ENCODE results near the gene KIFC1.
"Not testable (repeated sequence)": the region's sequence is repeated elsewhere in the genome, so short reads cannot be mapped to it uniquely, and the experiment has no call there.

Gene KIFC1

DNA sequence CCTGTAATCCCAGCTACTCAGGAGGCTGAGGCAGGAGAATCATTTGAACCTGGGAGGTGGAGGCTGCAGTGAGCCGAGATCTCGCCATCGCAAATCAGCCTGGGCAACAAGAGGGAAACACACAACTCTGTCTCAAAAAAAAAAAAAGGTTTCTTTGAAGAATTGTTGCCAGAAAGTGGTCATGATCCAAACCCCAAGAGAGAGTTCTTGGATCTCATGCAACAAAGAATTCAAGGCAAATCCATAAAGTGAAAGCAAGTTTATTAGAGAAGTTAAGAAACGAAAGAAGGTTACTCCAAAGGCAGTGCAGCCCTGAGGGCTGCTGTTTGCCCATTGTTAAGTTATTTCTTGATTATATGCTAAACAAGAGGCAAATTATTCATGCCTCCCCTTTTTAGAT is 14.5 kb upstream of the KIFC1 start:
- no peak for DNase-seq

DNA sequence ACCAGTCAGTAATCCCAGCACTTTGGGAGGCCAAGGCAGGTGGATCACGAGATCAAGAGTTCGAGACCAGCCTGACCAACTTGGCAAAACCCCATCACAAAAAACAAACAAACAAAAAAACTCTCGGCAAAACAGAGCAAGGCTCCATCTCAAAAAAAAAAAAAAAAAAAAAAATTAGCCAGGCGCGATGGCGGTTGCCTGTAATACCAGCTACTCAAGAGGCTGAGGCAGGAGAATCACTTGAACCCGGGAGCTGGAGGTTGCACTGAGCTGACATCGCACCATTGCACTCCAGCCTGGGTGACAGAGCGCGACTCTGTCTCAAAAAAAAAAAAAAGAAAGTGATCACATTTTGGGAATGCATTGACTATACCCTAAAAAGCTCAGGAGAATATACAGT is 12.4 kb upstream of the KIFC1 start:
- not testable (repeated sequence) for DNase-seq

DNA sequence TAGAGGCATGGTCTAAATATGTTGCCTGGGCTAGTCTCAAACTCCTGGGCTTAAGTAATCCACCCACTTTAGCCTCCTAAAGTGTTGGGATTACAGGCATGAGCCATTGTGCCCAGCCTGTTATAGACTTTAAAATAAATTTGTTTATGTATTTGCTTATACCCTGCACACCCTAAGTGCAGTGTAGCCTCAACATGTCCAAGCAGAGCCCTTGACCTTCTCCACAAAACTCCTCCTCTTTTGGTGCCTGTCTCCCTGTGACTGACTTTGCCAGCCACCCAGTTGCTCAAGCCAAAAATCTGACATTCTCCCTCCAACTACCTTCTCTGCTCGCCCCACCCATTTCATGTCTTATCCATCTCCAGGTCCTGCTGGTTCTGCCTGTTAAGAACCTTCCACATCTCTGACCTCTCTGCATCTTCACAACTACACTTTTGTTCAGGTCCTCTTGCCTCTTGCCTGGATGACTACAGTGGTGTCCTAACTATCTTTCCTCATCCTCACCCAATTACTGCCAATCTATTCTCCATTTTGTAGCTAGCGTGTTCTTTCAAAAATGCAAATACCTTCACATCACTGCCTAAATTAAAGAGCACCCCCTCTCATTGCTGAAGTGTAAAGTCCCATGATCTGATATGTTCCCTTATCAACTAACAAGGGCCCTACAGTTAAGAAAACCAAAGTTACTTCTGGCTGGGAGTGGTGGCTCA is 11.2 kb upstream of the KIFC1 start:
- peak; percentile 75 for DNase-seq

DNA sequence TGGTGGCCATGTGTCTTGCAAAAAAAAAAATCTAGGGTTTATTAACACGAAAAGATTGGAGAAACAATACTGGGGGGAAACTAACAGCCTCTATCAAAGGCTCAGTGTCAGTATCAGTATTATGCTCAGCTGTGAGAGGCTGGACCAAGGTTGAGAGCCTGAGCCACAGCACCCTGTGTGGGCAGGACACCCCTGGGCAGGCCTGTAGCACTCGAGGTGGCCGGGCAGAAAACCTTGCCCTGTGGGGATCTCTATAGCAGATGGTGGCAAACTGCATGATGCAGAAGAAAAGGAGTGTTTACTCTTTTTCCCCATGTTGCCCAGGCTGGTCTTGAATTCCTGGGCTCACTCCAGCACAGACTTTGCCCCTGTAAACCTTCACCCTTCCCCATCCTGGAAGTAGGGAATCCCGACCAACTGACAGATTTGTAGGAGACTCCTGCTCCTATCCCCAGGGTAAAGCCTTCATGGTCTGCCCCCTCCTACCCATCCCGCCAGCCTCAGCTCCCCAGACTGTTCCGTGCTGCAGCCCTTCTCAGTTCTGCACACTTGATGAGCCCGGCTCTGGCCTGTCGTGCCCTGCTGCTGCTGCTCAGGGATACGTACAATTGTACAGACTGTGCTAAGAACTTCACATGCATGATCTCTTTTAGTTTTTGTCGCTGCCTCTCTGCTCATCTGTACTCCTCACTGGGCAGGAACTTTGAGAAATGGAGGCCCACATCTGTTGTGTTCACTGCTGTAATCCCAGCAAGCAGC is 8.0 kb upstream of the KIFC1 start:
- DNase-seq = no peak

DNA sequence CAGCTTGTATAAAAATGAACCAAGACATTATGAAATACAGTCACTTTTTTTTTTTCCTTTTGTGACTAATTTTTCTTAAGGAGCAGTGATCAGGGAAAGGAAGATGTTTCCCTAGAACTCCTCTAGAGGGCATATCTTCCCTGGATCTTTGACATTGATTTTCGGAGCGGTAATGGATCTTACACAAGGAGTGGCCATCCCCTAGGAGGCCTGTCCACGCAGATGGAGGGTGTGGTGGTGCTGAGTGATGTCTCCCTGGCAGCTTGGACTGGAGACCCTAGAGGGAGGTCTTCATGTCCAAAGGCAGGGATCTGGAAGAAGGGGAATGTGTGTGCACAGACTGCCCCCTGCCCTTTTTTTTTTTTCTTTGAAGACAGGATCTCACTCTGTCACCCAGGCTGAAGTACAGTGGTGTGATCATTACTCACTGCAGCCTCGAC is 7.0 kb upstream of the KIFC1 start:
- no peak for DNase-seq

DNA sequence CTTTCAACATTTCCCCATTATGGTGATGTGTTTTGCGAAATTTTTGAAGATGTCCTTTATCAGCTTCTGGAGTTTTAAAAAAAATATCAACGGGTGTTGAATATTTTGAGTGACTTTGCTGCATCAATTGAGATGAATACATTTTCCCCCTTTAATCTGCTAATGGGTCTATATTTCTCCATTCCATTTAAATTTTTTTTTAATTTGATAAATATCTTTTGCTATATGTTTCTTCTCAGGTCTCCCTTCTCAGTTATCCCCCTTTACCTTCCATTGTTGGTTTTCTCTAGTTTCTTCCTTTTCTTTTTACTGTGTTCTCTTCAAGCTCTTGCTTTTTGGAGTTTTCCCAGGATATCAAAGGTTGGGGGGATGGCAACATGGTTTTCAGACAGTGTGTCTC is 1.4 kb upstream of the KIFC1 start:
- DNase-seq = no peak

DNA sequence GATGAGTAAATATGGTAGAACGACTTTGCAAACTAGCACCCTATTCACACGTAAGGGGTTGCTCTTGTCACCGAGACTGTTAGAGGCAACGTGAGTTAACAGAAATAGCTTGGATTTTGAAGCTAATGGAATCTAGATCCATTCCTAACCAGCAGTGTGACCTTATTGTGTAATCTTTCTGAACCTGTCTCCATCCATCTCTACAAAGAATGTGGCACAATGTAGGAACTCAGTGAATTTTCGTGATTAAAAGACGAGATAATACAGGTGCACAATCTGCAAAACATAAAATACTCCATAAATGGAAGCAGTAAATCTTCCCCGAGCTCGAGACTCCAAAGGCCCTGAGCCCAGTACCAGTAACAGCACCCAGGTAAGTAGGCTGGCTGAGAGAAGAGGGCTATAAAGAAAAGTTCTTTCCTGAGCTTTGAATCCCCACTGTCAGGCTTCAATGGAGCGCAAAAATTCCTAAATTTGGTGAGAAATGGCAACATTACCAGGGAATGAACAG is 801 bp upstream of the KIFC1 start:
- DNase-seq = no peak

DNA sequence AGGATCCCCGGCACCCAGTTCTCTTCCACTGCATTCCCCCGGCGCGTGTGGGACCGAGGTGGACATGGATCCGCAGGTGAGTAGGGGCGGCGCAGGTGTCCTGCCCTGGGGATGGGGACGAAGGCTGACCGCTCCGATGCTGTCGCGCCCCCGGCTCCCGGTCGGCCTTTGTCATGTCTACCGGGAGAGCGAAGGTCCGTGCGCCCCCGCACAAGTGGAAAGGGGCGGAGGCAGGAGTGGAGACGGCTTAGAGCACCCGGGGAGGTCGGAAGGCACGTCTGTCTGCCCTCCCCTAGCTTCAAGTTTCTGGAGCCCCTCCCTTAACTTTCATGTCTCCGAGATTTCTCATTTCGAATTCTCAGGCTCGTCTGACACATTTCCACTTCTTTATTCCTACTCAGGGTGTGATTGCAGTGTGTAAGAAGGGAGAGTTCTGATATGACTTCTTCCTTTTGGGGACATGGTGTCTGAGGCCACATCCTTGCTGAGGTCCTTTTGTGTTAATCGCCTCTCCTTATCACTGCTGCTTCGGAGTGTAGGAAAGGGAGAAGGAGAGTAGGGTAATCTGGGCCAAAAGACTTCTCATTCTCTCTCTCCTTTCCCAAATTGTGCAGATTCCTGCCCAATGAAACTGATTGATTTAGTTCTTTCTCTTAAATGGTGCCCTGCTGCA is 435 bp downstream of the KIFC1 start:
- DNase-seq = peak; percentile 53

DNA sequence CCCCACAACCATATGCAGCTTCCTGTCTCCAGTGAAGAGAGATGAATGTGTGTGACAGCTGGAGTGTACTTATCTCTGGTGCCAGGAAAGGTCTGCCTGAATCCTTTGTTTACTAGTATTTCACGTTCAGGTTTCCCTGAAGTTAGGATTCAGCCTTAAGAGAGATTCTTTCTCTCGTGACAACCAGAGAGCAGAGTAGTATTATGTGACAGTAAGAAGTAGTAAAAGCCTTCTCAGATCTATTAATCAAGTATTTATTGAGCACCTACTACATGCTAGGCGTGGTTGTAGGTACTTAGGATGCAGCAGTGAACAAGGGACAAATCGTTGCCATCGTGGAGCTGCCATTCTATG is 949 bp downstream of the KIFC1 start:
- DNase-seq = no peak

DNA sequence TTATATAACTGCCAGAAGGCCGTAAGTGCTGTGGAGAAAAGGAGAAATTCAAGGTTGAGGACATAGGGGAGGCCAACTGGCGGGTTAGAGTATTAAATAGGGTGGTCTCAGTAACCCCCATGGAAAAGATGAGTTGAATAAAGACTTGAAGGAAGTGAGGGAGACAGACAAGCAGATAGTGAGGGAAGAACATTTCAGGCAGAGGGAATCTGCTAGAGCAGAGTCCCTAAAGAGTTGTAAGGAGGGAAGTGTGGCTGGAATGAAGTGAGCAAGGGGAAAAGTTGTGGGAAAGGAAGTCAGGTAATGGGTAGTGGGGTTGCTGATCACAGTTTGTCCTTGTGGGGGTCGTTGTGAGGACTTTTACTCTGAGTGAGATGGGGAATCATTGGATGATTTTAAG is 1.4 kb downstream of the KIFC1 start:
- DNase-seq = no peak

DNA sequence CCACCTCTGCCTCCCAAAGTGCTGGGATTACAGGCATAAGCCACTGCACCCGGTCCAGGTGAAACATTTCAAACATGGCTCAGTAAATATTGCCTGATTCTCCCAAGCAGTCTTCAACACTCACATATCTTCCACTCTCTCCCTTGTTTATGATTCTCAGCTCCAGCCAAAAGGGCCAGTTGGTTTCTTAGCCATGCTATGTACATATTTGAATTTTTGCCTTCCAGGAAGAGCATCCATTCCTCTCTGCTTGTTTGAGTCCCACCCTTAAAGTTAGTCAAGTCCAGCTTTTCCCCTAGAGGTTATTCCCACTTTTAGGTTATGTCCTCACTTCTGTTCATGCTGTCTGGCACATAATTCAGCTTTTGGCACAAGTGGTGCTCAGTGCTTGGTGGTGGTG is 5.9 kb downstream of the KIFC1 start:
- DNase-seq = no peak

DNA sequence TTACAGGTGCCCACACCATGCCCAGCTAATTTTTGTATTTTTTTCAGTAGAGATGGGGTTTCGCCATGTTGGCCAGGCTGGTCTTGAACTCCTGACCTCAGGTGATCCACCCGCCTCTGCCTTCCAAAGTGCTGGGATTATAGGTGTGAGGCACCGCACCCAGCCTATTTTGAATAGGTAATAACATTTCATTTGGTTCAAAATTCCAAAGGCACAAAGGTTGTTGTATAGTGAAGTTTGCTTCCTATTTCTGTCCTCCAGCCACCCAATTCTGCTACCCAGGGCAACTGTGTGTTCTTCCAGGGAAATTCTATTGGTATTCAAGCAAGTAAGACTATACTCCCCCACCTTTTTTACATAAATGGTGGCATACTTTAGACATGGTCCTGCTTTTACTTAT is 7.0 kb downstream of the KIFC1 start:
- not testable (repeated sequence) for DNase-seq

DNA sequence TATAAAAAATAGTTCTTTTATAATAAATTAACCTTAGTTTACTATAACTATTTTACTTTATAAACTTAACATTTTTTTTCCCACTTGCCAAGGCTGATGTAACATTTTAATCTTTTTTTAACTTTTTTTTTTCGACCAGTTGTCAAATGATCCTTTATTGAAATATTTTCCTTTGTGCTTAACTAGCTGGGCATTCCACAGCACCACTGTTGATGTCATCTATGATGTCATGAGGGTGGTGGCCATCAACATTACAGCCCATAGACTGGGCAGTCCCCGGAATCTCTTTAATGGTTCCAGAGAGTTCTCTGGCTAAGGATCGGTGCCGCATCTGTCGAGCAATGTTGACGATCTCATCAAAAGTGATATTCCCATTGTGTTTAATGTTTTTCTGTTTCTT is 8.3 kb downstream of the KIFC1 start:
- not testable (repeated sequence) for DNase-seq

DNA sequence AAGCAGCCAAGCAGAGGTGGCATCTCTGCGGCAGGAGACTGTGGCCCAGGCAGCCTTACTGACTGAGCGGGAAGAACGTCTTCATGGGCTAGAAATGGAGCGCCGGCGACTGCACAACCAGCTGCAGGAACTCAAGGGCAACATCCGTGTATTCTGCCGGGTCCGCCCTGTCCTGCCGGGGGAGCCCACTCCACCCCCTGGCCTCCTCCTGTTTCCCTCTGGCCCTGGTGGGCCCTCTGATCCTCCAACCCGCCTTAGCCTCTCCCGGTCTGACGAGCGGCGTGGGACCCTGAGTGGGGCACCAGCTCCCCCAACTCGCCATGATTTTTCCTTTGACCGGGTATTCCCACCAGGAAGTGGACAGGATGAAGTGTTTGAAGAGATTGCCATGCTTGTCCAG is 13.3 kb downstream of the KIFC1 start:
- DNase-seq = no peak

DNA sequence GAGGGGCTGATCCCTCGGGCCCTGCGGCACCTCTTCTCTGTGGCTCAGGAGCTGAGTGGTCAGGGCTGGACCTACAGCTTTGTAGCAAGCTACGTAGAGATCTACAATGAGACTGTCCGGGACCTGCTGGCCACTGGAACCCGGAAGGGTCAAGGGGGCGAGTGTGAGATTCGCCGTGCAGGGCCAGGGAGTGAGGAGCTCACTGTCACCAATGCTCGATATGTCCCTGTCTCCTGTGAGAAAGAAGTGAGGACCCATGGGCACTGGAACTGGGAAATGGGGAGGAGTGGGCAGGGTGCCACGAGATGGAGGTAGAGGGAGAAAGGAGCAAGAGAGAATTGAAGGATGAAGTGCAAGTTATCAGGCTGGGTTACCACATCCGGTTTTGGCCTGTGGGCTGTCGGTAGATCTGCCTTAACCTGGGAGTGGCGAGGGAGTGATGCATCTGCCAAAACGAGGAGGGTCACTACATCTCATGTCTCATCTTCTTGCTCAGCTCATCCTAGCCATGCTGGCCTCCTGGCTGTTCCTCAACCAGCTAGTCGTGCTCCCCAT is 13.8 kb downstream of the KIFC1 start:
- DNase-seq = no peak

DNA sequence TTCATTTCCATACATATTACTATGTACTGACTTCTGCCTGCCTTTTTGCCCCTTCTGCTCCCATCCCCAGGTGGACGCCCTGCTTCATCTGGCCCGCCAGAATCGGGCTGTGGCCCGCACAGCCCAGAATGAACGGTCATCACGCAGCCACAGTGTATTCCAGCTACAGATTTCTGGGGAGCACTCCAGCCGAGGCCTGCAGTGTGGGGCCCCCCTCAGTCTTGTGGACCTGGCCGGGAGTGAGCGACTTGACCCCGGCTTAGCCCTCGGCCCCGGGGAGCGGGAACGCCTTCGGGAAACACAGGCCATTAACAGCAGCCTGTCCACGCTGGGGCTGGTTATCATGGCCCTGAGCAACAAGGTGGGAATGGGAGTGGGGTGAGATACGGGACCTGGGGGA is 14.5 kb downstream of the KIFC1 start:
- no peak for DNase-seq

DNA sequence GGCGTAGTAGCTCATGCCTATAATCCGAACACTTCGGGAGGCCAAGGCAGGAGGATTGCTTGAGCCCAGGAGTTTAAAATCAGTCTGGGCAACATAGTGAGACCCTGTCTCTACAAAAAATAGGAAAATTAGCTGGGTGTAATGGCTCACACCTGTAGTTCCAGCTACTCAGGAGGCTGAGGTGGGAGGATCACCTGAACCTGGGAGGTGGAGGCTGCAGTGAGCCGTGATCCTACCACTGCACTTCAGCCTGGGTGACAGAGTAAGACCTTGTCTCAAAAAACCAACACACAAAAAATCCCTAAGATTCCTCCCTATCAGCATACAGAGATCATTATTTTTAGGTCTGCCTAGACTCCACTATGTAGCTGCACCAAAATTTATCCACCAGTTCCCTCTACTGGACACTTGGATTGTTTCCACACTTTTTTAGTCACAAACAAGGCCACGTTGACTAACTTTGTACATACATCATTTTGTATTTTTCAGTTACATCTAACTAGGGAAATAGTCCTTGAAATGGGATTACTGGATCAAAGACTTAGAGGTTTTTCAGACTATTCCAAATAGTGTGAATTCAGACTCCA is 15.6 kb downstream of the KIFC1 start:
- peak; percentile 77 for DNase-seq

DNA sequence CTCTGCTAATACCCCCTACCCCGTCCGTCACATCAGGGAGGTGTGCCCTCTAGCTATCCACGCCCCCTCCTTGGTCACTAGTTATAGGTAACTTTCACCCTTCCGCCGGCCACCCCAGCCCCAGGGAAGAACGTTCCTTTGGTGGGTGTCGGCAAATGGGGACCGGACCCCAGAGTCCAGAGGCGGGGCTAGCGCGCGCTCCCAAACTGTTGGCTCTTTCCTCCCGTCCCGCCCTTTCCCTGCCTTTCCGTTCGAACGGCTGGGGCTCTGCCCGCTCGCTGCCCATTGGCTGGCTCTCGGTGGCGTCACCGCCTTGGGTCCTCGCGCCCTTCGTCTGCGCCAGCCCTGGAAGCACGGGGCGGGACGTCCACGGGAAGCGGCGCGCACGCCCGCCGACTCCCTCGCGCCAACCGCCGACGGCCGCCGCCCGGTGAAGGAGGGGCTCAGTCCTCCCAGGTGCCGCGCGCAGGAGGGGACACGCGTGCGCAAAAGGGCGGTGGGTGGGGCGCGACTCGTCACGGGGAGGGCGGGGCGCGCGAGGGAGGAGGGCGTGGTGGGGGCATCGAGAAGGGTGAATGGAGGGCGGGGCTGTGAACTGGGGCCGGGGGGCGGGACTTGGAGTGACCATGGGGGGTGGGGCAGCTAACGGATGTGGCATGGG is 18.6 kb downstream of the KIFC1 start:
- DNase-seq = peak; percentile 99

DNA sequence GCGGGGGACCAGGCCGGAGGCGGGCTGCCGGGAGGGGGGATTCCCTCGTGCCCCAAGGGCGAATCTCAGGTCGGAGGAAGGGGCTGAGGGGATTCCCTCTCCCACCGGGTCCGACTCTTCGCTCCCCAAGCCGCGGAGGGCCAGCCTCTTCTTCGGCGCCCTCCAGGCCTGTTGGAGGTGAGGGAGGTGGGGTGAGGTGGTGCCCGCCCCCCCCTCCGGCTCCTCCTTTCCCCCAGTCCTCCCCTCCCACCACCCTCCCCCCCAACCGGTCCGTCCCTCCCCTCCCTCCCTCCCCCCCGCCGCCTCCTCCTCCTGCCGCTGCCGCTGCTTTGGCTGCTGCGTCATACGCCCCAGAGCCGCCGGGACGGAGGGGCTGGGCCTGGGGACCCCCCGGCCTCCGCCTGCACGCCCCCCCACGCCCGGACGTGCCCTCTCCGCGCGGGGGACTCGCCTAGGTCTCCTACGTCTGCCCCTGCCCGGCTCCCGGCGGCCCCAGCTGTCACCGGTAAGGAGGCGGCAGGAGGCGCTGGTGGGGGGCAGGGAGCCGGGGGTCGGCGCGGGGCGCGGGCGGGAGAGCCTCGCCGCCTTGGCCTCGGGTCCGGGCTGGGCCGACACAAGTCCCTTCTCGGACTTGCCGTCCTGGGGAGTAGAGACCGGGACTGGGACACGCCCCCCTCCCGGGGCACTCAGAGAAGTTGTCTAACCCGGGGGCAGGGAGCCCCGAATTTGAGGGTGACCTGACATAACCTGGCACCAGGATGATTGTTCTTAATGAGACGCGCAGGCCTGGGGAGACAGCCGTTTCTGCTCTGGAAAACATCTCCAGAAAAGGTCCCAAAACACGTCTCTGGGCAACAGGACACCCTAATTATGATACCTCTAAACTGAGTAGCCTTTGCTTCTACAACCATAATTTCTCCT is 19.3 kb downstream of the KIFC1 start, which contains the start of gene PHF1:
Gene PHF1 (plus strand): TSS at position 304 of the 921 bp plus-strand sequence. CDS start 1,250 bp downstream, outside the sequence.
- DNase-seq = peak; percentile 89

DNA sequence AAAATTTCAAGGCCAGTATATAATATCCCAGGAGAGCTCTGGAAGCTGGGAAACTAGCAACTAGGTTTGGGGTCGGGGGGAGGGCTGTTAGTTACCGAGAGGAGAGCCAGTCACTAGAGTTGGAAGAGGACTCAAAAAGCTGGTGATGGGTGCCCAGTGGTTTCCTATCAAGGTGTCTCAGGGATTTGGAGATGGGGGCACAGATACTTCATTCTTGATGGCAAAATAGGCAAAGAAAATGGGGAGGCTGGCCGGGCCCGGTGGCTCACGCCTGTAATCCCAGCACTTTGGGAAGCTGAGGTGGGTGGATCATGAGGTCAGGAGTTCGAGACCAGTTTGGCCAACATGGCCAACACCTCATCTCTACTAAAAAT is 20.0 kb downstream of the KIFC1 start:
- DNase-seq = no peak

Measured in hematopoietic multipotent progenitor cell treated with erythropoietin and hydrocortisone succinate and interleukin-3 and kit ligand, for 6 days (in vitro differentiated cells).